Left kidney (tissue), 2 donors: Measurements from ENCODE around the gene POU5F1. TPM values are rescaled to one million over a fixed set of nuclear protein-coding genes. Genes with fewer than 3 reads are reported as not detected.
"Not testable (repeated sequence)": the region's sequence is repeated elsewhere in the genome, so short reads cannot be mapped to it uniquely, and the experiment has no call there.

Source experiments
- DNase-seq: peaks from one replicate; pipeline ENCODE4 v3.0.0-alpha.2; 2013
- polyA plus RNA-seq: library from polyadenylated mRNA; unstranded; fragments of 120-200 nt; gene quantifications from one replicate; pipeline ENCODE4 v1.2.1, GENCODE V29; 2013; ENCODE audit not compliant: insufficient read length

Gene POU5F1
- polyA plus RNA-seq, 1 donor: 6.5 TPM

- no peak for DNase-seq
These were observed 1.9 kb downstream of the POU5F1 start for GRCh38 chr6:31168606-31169005.

DNA sequence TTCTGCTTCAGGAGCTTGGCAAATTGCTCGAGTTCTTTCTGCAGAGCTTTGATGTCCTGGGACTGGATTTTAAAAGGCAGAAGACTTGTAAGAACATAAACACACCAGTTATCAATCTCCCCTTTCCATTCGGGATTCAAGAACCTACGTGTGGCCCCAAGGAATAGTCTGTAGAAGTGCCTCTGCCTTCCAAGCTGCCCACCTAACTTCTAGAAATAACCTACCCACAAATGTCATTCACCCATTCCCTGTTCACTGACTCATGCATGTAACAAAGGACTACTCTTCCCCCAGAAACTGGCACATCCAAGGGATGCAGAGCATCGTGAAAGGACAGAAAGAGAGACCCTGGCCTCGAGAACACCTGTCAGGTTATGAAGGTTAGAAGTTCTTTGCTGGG, 4.5 kb downstream of the POU5F1 start:
- DNase-seq: no peak

GRCh38 chr6:31165064-31165832, 5.2 kb downstream of the POU5F1 start:
- DNase-seq: not testable (repeated sequence)

DNA sequence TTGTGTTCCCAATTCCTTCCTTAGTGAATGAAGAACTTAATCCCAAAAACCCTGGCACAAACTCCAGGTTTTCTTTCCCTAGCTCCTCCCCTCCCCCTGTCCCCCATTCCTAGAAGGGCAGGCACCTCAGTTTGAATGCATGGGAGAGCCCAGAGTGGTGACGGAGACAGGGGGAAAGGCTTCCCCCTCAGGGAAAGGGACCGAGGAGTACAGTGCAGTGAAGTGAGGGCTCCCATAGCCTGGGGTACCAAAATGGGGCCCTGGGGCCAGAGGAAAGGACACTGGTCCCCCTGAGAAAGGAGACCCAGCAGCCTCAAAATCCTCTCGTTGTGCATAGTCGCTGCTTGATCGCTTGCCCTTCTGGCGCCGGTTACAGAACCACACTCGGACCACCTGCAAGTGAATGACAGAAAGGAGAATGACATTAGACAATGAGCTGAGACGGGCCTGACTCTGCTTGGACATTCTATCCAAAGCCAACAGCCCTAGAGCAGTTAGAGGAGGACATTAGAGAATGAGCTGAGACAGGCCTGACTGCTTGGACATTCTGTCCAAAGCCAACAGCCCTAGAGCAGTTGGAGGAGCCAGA, 5.9 kb downstream of the POU5F1 start:
- DNase-seq: not testable (repeated sequence)

GRCh38 chr6:31163922-31164321, 6.6 kb downstream of the POU5F1 start:
- DNase-seq: no peak

DNA sequence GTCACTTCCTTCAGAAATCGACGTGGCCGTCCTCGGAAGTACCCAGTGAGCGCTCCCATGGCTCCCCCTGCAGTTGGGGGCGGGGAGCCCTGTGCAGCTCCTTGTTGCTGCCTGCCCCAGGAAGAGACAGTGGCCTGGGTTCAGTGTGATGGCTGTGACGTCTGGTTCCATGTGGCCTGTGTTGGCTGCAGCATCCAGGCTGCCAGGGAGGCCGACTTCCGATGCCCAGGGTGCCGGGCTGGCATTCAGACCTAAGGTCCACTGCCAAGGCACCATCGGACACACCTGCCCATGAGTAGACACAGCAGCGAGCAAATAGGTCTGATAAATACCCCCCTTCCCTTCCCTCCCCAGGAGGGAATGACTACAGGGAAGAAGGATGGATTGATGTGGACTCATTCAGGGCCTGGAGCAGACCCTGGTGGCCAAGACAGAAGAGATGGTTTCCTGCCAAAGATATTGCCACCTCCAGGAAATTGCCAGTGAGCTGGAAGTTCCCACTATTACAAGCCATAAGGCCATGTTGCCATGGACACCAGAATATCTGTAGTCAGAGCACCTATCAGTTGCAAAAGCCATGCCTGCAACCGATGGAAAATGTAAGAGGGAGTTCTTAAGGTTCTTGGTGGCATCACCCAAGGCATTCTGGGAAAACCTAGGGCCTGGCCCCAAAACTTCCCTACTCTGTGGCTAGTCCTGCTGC, 7.9 kb downstream of the POU5F1 start:
- no peak for DNase-seq

DNA sequence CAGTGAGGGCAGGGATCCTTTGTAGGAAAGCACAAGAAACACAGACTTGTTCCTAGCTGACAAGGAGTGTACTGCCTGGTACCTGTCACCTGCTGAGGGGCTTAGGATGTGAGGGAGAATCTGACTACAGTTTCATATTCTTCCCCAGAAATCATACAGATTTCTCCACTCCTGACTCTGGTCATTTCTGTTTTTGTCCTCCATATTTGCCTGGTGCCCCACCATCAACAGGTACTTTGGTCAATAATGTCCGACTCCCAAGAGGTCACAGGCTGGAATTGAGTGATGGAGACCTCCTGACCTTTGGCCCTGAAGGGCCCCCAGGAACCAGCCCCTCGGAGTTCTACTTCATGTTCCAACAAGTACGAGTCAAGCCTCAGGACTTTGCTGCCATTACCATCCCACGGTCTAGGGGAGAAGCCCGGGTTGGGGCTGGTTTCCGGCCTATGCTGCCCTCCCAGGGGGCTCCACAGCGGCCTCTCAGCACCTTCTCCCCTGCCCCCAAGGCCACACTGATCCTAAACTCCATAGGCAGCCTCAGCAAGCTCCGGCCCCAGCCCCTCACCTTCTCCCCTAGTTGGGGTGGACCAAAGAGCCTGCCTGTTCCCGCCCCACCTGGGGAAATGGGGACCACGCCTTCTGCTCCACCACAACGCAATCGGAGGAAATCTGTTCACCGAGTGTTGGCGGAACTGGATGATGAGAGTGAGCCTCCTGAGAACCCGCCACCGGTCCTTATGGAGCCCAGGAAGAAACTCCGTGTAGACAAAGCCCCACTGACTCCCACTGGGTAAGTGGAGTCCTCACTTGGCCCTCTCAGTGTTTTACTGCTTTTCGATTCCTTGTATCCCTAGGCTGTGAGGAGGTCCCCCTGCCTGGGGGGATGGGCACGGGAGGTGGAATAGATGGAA, 9.0 kb downstream of the POU5F1 start:
- DNase-seq: no peak

DNA sequence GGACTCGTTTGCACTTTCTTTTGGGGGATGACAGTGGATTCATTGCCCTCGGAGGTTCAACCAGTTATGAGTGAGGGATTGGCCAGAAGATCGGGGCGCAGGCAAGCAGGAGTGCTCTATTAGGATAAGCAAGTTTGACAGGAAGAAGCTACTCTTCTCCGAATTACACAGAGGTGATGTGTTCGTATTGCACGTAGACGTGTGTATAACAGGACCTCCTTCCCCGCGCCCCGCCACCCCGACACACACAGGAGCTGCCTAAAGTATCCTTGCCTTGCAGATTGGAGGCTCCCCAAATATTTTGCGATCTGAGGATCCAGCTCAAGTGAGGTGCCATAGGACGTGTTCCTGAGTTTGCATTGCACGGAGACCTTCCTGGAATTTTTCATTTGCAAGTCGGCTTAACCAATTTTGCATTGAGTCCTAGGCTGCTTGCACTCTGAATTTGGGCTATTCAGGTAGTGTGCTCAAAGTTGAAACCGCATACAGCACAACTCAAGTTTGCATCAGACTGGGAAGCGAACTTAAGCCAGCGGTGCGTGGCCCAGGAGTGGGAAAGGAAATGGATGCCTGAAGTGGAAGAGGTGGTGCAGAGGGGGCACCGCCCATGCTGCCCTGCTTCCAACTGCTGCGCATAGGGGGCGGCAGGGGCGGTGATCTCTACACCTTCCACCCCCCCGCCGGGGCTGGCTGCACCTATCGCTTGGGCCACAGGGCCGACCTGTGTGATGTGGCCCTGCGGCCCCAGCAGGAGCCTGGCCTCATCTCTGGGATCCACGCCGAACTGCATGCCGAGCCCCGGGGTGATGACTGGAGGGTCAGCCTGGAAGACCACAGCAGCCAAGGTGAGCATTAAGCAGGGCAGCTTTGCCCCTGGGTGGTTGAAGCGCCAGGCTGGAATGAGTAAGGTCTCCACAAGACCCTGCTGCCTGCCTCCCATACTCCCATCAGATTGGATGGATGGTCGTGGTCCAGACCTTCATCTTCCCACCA, 11.3 kb downstream of the POU5F1 start:
- no peak for DNase-seq

- peak; percentile 100 for DNase-seq
These were observed 12.2 kb downstream of the POU5F1 start, which contains the start of gene TCF19 for GRCh38 chr6:31158140-31158862. Gene TCF19, plus strand, starts transcription at chr6:31158589. Its CDS starts 881 bp downstream, at chr6:31159470.

DNA sequence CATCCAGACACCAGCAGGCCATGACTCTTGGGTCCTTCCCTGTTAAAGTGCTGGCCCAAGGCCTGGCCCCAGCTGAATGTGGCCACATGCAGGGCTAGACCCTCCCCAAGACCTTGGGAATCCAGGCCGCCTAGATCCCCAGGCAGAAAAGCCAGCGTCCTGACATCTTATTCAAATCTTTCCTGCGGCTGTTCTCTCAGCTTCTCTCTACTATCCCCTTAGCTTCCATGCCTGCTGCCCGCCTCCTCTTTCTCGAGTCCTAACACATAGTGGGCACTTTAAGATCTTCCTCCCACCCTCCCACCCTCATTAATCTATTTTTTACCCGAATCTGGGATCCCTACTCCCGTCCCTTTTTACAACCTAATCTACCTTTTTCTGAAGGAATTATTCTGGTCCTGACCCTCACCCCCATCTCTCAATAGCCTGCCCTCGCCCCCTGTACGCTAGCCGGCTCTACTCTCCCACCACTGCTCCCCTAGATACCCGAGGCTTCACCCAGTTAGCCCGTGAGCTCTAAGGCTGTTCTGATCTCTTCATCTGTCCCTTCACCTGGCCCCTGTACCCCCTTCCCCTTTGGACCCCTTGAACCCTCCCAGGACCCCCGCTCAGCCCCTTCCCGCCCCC, 12.9 kb downstream of the POU5F1 start, which contains the start of gene CCHCR1:
CCHCR1 (minus strand) TSS at position 290 of the 627 bp plus-strand sequence; CDS start at position 88, 202 bp downstream.
- DNase-seq: no peak

DNA sequence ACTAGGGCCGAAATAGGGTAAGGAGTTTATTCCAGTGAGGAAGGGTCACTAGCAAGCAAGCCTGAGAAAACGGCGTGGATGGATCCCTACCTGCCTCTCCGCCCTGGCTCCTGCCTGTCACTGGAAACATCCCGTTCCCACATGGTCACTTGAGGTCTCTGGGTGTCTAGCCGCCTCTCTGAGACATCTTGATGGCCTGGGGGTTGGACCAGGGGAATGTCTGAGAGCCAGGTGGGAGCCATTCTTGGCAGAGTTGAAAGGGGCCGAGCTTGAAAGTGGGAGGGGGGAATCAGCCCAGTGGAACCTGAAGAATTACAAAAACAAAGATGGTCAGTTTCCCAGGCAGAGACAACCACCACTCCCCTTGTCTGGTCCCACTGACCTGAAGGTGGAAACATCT, 13.8 kb downstream of the POU5F1 start:
- no peak for DNase-seq

DNA sequence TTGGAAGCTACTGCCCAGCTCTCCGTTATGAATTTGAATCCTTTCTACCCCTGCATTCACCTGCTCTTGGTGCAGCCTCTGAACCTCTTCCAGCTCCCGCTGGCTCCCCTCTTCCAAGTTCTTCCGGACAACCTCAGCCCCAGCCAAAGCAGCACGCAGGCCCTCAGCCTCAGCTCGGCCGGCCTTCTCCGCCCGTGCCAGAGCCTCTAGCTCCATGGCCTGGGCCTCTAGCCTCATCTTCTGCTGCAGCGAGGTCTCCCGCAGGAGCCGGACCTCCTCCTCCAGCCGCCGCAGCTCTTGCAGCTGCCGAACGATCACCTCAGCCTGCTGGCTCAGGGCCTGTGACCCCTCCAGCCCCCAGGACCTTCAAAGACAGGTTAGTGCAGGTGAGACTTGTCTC, 16.0 kb downstream of the POU5F1 start:
- DNase-seq: no peak

DNA sequence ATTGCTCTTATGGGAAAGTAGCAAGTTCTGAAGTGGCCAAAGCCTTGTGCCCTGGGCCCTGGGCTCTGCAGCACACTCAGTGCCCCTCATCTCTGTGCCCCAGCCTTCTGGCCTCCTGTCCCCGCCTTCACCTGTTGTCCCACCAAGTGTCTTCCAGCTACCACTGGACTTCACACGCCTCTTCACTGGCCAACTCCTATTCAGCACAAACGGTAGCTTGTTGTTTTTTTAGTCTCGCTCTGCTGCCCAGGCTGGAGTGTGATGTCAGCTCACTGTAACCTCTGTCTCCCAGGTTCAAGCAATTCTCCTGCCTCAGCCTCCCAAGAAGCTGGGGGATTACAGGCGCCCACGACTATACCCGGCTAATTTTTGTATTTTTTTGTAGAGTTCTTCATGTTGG, 17.7 kb downstream of the POU5F1 start:
- DNase-seq: no peak

DNA sequence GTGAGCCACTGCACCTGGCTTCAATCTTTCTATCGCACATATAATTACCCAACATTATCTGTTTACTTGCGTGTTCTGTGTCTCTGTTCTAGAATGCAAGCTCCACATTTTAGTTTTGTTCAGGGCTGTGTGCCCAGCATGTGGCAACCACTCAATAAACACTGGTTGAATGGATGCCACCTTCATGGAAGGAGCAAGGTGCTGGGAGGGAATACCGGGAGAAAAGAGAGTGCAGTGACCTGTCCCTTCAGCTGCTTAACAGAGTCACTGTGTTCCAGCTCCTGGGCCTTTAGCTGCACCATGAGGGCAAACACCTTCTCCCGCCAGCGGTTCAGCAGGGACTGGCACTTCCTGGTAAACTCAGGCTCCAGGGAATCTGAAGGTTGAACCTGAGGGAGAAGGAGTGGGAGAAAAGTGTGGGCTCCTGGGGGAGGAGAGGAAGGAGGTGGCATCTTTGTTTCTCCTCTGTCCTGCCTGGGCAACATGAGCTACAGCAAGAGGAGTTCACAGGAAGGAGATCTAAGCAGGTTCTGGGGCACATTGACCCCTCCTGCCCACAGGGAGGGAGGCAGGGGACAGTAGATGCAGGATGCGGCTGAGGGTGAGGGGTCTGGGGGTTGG, 20.5 kb downstream of the POU5F1 start:
- DNase-seq: no peak

DNA sequence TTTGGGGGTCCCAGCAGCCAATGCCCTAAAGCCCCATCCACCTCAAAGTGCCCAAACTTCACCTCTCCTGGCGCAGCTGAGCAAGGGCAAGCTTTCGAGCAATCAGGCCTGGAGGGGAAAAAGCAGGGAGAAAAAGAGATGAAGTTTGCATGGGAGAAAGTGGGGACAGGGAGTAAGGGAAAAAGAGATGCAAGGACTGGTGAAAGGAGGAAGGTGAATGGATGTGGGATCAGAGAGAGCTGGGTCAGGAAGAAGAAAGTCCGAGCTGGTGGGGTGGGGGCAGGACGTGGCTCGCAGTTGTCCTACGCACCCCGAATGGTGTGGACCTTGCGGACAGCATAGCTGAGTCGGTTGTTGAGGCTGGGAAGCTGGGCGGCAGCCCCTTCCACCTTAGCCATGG, 25.1 kb downstream of the POU5F1 start:
- DNase-seq: no peak

- no peak for DNase-seq
These were observed 25.5 kb downstream of the POU5F1 start for GRCh38 chr6:31144970-31145340.

- DNase-seq: no peak
These were observed 26.0 kb downstream of the POU5F1 start for GRCh38 chr6:31144296-31144969.

- no peak for DNase-seq
These were observed 27.3 kb downstream of the POU5F1 start for GRCh38 chr6:31143148-31143547.
